Gastrocnemius medialis (tissue), 4 donors: Measurements from ENCODE around the gene PRPF40A.

ENCODE experiments used
- POLR2A ChIP-seq, 2 donors: fragments of 450-650 bp; IDR thresholded peaks; one replicate each; pipeline ENCODE4 v1.6.1; 2017; ENCODE audit warnings: antibody characterized with exemption in 2 of 2, mild to moderate bottlenecking in 2 of 2, moderate library complexity in 2 of 2
- TF ChIP-seq, protein P1 (sequence below), 5 experiments: fragments of 450-650 bp in 3 of 5; fragments of 200-600 bp in 2 of 5; sonication (generic) in 2 of 5; IDR thresholded peaks in 4 of 5; conservative IDR thresholded peaks in 1 of 5; 1 replicate in 4 of 5; 2 replicates in 1 of 5; pipeline ENCODE4 v1.5.1; 2016 to 2019; ENCODE audit warnings: antibody characterized with exemption in 5 of 5, mild to moderate bottlenecking in 3 of 5, moderate library complexity in 3 of 5

GRCh38 chr2:152646264-152646663, 71.0 kb downstream of the PRPF40A start:
- no peak for TF ChIP-seq POLR2A (IDR thresholded peaks at IDR 0.05)
- TF ChIP-seq, protein P1, sequence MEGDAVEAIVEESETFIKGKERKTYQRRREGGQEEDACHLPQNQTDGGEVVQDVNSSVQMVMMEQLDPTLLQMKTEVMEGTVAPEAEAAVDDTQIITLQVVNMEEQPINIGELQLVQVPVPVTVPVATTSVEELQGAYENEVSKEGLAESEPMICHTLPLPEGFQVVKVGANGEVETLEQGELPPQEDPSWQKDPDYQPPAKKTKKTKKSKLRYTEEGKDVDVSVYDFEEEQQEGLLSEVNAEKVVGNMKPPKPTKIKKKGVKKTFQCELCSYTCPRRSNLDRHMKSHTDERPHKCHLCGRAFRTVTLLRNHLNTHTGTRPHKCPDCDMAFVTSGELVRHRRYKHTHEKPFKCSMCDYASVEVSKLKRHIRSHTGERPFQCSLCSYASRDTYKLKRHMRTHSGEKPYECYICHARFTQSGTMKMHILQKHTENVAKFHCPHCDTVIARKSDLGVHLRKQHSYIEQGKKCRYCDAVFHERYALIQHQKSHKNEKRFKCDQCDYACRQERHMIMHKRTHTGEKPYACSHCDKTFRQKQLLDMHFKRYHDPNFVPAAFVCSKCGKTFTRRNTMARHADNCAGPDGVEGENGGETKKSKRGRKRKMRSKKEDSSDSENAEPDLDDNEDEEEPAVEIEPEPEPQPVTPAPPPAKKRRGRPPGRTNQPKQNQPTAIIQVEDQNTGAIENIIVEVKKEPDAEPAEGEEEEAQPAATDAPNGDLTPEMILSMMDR (IDR thresholded peaks at IDR 0.05 in 4 of 5, conservative IDR thresholded peaks at IDR 0.05 in 1 of 5): no peak
